A549 (cell line): Measurements from ENCODE around the gene RHOD. TPM values are rescaled to one million over a fixed set of nuclear protein-coding genes. Genes with fewer than 3 reads are reported as not detected.

Experiments
- ATAC-seq, 2 experiments: fragments of 200-7000 bp in 1 of 2; fragments of >200 bp in 1 of 2; cut with Nextera tagmentation in 1 of 2; cut with Tn5 transposase in 1 of 2; 3 replicates each; pipeline versions ENCODE4 v1.8.0 to v1.9.1; 2018 to 2020; ENCODE audit warnings: mild to moderate bottlenecking in 1 of 2, moderate library complexity in 1 of 2
- CTCF ChIA-PET: fragments of 300-600 bp; sonication (Branson Sonifier 250); formaldehyde crosslinking; extraction: SDS; loops from one replicate; lab custom pipeline; 2021; ENCODE audit warnings: antibody characterized with exemption, inconsistent platforms; lab: Yijun Ruan, JAX
- POLR2A ChIA-PET: fragments of 350-600 bp; formaldehyde crosslinking; extraction: SDS; loops from one replicate; lab custom pipeline; 2021; ENCODE audit warnings: antibody characterized with exemption, inconsistent platforms; lab: Yijun Ruan, JAX
- DNase-seq, 2 experiments: peaks; one replicate each; pipeline versions ENCODE4 v3.0.0 to v3.0.0-alpha.2; 2011 to 2016; ENCODE audit warnings: low read depth in 1 of 2, low spot score in 1 of 2
- FAIRE-seq: peaks from 2 replicates; lab custom pipeline; 2011; peaks lifted over from hg19 to GRCh38; lab: Jason Lieb, UNC
- H3K27ac ChIP-seq, 2 experiments: fragments of >200 bp; sonication (Bioruptor Twin); formaldehyde crosslinking; 3 replicates each; pipeline ENCODE4 v1.5.1; 2016 to 2017
- H3K4me1 ChIP-seq: fragments of >200 bp; sonication (Bioruptor Twin); formaldehyde crosslinking; 3 replicates; pipeline ENCODE4 v1.6.1; 2016
- H3K4me2 ChIP-seq: fragments of >200 bp; sonication (Bioruptor Twin); formaldehyde crosslinking; 3 replicates; pipeline ENCODE4 v1.6.1; 2016
- H3K4me3 ChIP-seq: fragments of >200 bp; sonication (Bioruptor Twin); formaldehyde crosslinking; 3 replicates; pipeline ENCODE4 v1.5.1; 2016
- H3K9me3 ChIP-seq: fragments of >200 bp; sonication (Bioruptor Twin); formaldehyde crosslinking; 3 replicates; pipeline ENCODE4 v1.6.1; 2016
- BHLHE40 ChIP-seq: IDR thresholded peaks from 2 replicates; pipeline ENCODE4 v1.6.1; 2012; ENCODE audit warnings: low read depth, low read length, inconsistent platforms
- CHD4 ChIP-seq: fragments of 200-600 bp; sonication (generic); IDR thresholded peaks from 2 replicates; pipeline ENCODE4 v1.6.1; 2016; ENCODE audit warnings: antibody characterized with exemption, mild to moderate bottlenecking, borderline replicate concordance
- E2F6 ChIP-seq: IDR thresholded peaks from 2 replicates; pipeline ENCODE4 v1.6.1; 2012; ENCODE audit warnings: low read depth, borderline replicate concordance
- EHF ChIP-seq: fragments of 250-450 bp; sonication (Bioruptor Pico); IDR thresholded peaks from 2 replicates; pipeline ENCODE4 v1.5.0; 2020; ENCODE audit warnings: mild to moderate bottlenecking
- EP300 ChIP-seq, 2 experiments: fragments of >200 bp; sonication (Bioruptor Twin); formaldehyde crosslinking; IDR thresholded peaks; 2 replicates in 1 of 2; 3 replicates in 1 of 2; pipeline ENCODE4 v1.6.1; 2016 to 2017
- HOXB13 ChIP-seq: fragments of 250-450 bp; sonication (Bioruptor Pico); IDR thresholded peaks from 2 replicates; pipeline ENCODE4 v1.5.0; 2020; ENCODE audit warnings: low read depth, mild to moderate bottlenecking, moderate library complexity
- JUN ChIP-seq, 2 experiments: fragments of >200 bp; sonication (Bioruptor Twin); formaldehyde crosslinking; IDR thresholded peaks; 2 replicates in 1 of 2; 3 replicates in 1 of 2; pipeline ENCODE4 v1.6.1; 2016 to 2017
- JUNB ChIP-seq: fragments of >200 bp; sonication (Bioruptor Twin); formaldehyde crosslinking; IDR thresholded peaks from 2 replicates; pipeline ENCODE4 v1.6.1; 2016
- KDM1A ChIP-seq: fragments of 200-600 bp; sonication (generic); IDR thresholded peaks from 2 replicates; pipeline ENCODE4 v1.6.1; 2016; ENCODE audit warnings: low read depth, mild to moderate bottlenecking
- MAFK ChIP-seq: fragments of 450-650 bp; IDR thresholded peaks from 2 replicates; pipeline ENCODE4 v1.6.1; 2014; ENCODE audit not compliant: partially characterized antibody
- MAX ChIP-seq: IDR thresholded peaks from 2 replicates; pipeline ENCODE4 v1.6.1; 2012
- MYC ChIP-seq: IDR thresholded peaks from 2 replicates; pipeline ENCODE4 v1.6.1; 2012; ENCODE audit warnings: mild to moderate bottlenecking, inconsistent platforms, low read length, improper control_type of control experiment, borderline replicate concordance
- NPAS2 ChIP-seq: fragments of 250-450 bp; sonication (Bioruptor Pico); IDR thresholded peaks from 2 replicates; pipeline ENCODE4 v1.8.0; 2022; ENCODE audit warnings: mild to moderate bottlenecking, moderate library complexity, borderline replicate concordance
- RNF2 ChIP-seq: fragments of 200-600 bp; sonication (generic); IDR thresholded peaks from 2 replicates; pipeline ENCODE4 v1.6.1; 2016; ENCODE audit warnings: low read depth, mild to moderate bottlenecking, antibody characterized with exemption, moderate library complexity, borderline replicate concordance
- TFCP2L1 ChIP-seq: fragments of 250-450 bp; sonication (Bioruptor Pico); IDR thresholded peaks from 2 replicates; pipeline ENCODE4 v1.5.0; 2021; ENCODE audit warnings: mild to moderate bottlenecking
- ZC3H11A ChIP-seq: fragments of 450-650 bp; IDR thresholded peaks from 2 replicates; pipeline ENCODE4 v1.6.1; 2014; ENCODE audit warnings: antibody characterized with exemption, mild to moderate bottlenecking
- WGBS: methylation state at CpG from one replicate; pipeline ENCODE4 v1.1.6; 2017; ENCODE audit errors: missing lambda C conversion rate; 5-methylcytosine and 5-hydroxymethylcytosine counted together
- polyA minus RNA-seq: library from RNA; depleted of rRNA, polyadenylated mRNA; stranded (reverse); fragments of >200 nt; gene quantifications from 2 replicates; pipeline ENCODE4 v1.2.3, GENCODE V29; 2011; rRNA and poly(A)+ RNA removed
- polyA plus RNA-seq, 4 experiments: library from polyadenylated mRNA; depleted of rRNA in 3 of 4; stranded (reverse); fragments of >200 nt; fragmentation: RNase III in 1 of 4; extraction: RNeasy Plus Mini Kit Qiagen cat#74134 plus additional on column Dnase treatment in 1 of 4; gene quantifications; 2 replicates in 3 of 4; 3 replicates in 1 of 4; pipeline ENCODE4 v1.2.3, GENCODE V29; 2011 to 2017

Gene RHOD
- polyA plus RNA-seq (2011; rRNA removed): 12.8 and 13.6 TPM in 2 replicates
- polyA plus RNA-seq (2012; cell fraction: cytosol; rRNA removed): 38.8 and 45.1 TPM in 2 replicates
- 29.7 and 35.9 TPM in 2 replicates for polyA plus RNA-seq (2012; cell fraction: nucleus; rRNA removed)
- polyA plus RNA-seq (2017; fragmentation: RNase III; extraction: RNeasy Plus Mini Kit Qiagen cat#74134 plus additional on column Dnase treatment): 24.8 to 33.2 TPM (median 32.7 TPM) in 3 replicates
- 7.6 and 12.4 TPM in 2 replicates for polyA minus RNA-seq

GRCh38 chr11:67056267-67057204 lies at the start of gene RHOD:
RHOD (plus strand) TSS chr11:67056847; CDS start chr11:67056903, 56 bp downstream.
- Histone ChIP-seq H3K4me2 (peak within 1 kb of the TSS; percentile 93), H3K4me1 (peaks cover 59% of the 10 kb centered on the region), H3K9me3 (no peaks in the 10 kb centered on the region), H3K27ac (peak within 1 kb of the TSS; percentile 75 to 91)
- peak in 1 of 2 experiments; percentile 39; a peak in 3 of 6 replicates for ATAC-seq
- DNase-seq: no peak
- CTCF ChIA-PET: interaction anchor here (1.1 to 6.7 kb wide), 3 partner anchors 12 to 205 kb away, joined by 3 to 67 read pairs (median 8); partner anchors contain the start of gene SYT12
- no peak for FAIRE-seq
- POLR2A ChIA-PET: no interaction called here
- WGBS: 45% methylated on average over 30 of the region's 72 CpGs
- TF ChIP-seq KDM1A: no peak
- peak in 1 of 2 experiments; percentile 51; a peak in 1 of 5 replicates for TF ChIP-seq JUN (IDR thresholded peaks at IDR 0.05)
- TF ChIP-seq MAX: peak; percentile 30; the same call in 1 of the 2 replicates
- TF ChIP-seq MYC: no peak
- TF ChIP-seq TFCP2L1 (CRISPR knock-in tag): no peak
- TF ChIP-seq, all 56 proteins: peak for 2
- H3K4me3 ChIP-seq: peak within 1 kb of the TSS; percentile 66

GRCh38 chr11:67007126-67007525 lies 49.5 kb upstream of the RHOD start:
- Histone ChIP-seq H3K4me1 (no peaks in the 10 kb centered on the region), H3K4me3 (no peak overlapping the region), H3K9me3 (no peaks in the 10 kb centered on the region), H3K4me2 (no peak overlapping the region), H3K27ac (peak overlapping the region in 1 of 2 experiments; percentile 68; a peak in 3 of 6 replicates)
- ChIA-PET CTCF (interaction anchor here (0.8 to 4.7 kb wide), 3 partner anchors 10 to 428 kb away, joined by 3 to 24 read pairs (median 6); partner anchors contain the start of gene SYT12), POLR2A (no interaction called here)
- no peak for FAIRE-seq
- no peak for TF ChIP-seq CHD4
- TF ChIP-seq EHF (CRISPR knock-in tag): no peak
- no peak for TF ChIP-seq NPAS2 (CRISPR knock-in tag)
- WGBS: 94% methylated on average over 7 of the region's 7 CpGs
- DNase-seq: no peak
- no peak for ATAC-seq

- H3K4me3 ChIP-seq: no peak overlapping the region
- CTCF ChIA-PET: interaction anchor here (1.1 to 4.7 kb wide), 4 partner anchors 11 to 127 kb away, joined by 3 to 24 read pairs (median 6); partner anchors contain the start of genes C11orf86 and SYT12
- TF ChIP-seq E2F6 (no peak), JUNB (no peak)
- TF ChIP-seq, all 56 proteins: peak for 0
- H3K4me2 ChIP-seq: no peak overlapping the region
- H3K4me1 ChIP-seq: no peaks in the 10 kb centered on the region
- whole genome bisulfite sequencing: 72% methylated on average over 7 of the region's 7 CpGs
- no peak for FAIRE-seq
- peak in 1 of 2 experiments; percentile 26; a peak in 1 of 6 replicates for ATAC-seq
- 0 out of 6 replicates have a peak overlapping the region, but pooled peaks of 1 of the 2 experiments have one; percentile 2 for H3K27ac ChIP-seq
- POLR2A ChIA-PET: no interaction called here
- H3K9me3 ChIP-seq: no peaks in the 10 kb centered on the region
- DNase-seq: no peak
Observed at GRCh38 chr11:67010296-67010905, 46.2 kb upstream of the RHOD start.

GRCh38 chr11:67013511-67014045 lies 43.1 kb upstream of the RHOD start:
- H3K4me1 ChIP-seq: no peaks in the 10 kb centered on the region
- no peaks in the 10 kb centered on the region for H3K9me3 ChIP-seq
- FAIRE-seq (no peak), DNase-seq (no peak), ATAC-seq (no peak)
- no peak overlapping the region for H3K4me3 ChIP-seq
- TF ChIP-seq BHLHE40 (no peak), HOXB13 (CRISPR knock-in tag) (no peak), MAFK (no peak), ZC3H11A (no peak), RNF2 (no peak), EP300 (IDR thresholded peaks at IDR 0.05) (no peak)
- WGBS: 87% methylated on average over 11 of the region's 11 CpGs
- H3K27ac ChIP-seq: 0 out of 6 replicates have a peak overlapping the region, but pooled peaks of 1 of the 2 experiments have one; percentile 4
- no peak overlapping the region for H3K4me2 ChIP-seq
- ChIA-PET CTCF (no interaction called here), POLR2A (no interaction called here)
